ENCODE results near the gene HMX2.

HMX2 gene

GRCh38 chr10:123139521-123140163 is 8.3 kb upstream of the HMX2 start:
- DNase-seq: no peak

GRCh38 chr10:123140164-123140982 is 7.6 kb upstream of the HMX2 start:
- DNase-seq: no peak

DNA sequence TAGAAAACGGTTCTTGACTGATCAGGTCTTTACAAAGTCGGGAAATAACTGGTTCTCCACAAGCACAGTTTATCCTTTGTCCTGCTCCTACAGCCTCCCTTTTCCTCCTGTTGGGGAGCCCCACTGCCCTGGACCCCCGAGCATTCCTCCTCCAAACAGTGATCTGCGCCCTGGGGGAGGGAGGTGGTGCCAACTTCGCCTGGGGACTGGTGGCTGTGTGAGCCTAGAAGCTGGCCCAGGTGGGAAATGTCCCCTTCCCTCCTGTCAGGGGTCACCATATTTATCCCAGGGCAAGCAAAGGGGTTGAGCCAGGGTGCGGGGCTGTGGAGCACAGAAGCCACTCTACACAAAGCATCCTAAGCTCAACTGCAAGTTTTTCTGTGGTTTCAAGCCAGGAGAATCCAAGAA is 6.9 kb upstream of the HMX2 start:
- no peak for DNase-seq

GRCh38 chr10:123141791-123142700 is 5.9 kb upstream of the HMX2 start:
- DNase-seq: no peak

GRCh38 chr10:123142701-123143161 is 5.2 kb upstream of the HMX2 start:
- DNase-seq: no peak

DNA sequence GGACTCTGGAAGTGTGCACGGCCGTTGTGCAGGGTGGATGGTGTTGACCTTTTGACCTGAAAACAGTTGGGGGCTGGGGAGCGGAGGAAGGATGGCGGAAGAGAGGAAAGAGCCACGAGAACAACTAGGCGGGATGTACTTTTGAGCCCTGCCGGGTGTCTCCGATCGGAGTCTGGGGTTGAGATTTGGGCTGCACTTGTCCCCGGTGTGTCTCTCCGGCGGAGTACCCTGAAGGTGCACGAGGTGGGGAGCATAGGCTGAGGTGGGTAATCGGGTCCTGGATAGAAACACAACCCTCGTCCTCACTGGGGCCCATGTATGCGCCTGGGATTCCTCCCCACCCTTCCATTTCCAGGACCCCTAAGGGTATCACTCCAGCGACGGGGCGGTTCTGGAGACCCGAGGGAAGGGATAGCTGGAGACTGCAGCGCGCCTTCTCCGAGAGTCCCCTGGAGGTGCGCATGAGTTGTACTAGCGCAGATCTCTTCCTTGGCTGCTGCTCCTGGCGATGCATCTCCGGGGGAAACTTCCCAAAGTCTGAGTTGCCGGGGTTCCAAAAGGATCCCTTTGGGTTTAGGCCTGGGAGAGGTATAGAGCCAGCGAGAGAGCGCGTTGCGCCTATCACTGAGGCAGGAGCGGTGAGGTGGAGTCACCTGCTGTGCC is 4.6 kb upstream of the HMX2 start:
- no peak for DNase-seq

- DNase-seq: no peak
Measured at GRCh38 chr10:123143825-123144168, 4.1 kb upstream of the HMX2 start.

DNA sequence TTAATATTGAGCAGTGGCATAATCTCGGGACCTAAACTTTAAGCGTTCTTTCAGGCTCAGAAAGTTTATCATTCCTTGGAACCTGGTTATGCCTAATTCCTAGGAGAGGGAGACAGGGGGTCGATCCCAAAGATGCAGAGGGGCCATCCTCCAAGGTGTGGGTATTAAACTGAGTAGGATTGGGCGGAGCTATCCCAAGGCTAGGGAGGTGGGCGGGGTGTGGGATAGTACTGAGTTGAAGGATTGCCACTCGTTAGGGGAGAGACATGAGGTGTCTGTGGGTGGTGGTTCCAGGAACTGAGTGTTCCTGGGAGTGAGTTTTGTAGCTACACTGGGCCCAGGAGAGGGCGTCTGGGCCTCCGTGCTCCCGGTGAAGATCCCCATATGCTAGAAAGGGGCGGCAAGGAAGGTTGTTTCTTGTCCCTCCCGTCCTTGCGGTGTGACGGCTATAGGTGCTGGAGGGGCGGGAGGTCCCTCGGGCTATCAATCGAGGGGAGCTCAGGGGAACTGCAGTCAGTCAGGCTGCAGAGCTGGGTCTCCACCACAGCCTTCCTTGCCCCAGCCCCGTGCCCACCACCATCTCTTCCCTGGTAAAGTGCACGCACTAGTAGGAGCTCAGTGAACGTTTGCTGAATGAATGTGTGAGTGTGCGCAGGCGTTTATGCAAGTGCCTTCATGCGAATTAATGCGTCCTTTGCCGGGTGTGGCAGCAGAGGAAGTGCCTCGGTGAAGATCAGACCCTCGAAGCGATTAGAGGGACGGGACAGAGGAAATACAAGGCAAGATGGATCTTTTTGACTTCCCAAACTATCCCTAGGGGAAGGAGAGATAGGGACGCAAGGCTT is 3.0 kb upstream of the HMX2 start:
- DNase-seq: no peak

DNA sequence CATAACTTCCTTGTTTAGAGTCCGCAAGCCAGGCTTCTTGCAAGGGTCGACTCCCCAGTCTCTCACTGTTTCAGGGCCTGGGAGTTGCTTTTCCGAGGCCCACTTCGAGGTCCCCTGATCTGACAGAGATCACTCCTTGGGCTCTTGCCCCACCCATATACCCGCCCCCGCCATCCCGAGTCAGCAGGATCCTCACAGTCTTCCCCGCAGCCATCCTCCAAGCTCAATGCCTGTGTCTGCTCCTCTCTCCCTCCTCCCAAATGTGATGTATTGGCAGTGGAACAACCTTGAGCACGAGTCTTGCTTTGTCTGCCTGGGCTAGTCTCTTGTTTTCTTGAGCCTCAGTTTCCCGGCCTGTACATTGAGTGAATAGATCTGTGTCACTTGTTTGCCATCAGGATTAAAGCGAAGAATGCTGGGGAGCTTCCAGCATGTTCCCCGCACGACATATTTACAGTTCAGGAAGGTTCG is 2.4 kb upstream of the HMX2 start:
- DNase-seq: no peak

DNA sequence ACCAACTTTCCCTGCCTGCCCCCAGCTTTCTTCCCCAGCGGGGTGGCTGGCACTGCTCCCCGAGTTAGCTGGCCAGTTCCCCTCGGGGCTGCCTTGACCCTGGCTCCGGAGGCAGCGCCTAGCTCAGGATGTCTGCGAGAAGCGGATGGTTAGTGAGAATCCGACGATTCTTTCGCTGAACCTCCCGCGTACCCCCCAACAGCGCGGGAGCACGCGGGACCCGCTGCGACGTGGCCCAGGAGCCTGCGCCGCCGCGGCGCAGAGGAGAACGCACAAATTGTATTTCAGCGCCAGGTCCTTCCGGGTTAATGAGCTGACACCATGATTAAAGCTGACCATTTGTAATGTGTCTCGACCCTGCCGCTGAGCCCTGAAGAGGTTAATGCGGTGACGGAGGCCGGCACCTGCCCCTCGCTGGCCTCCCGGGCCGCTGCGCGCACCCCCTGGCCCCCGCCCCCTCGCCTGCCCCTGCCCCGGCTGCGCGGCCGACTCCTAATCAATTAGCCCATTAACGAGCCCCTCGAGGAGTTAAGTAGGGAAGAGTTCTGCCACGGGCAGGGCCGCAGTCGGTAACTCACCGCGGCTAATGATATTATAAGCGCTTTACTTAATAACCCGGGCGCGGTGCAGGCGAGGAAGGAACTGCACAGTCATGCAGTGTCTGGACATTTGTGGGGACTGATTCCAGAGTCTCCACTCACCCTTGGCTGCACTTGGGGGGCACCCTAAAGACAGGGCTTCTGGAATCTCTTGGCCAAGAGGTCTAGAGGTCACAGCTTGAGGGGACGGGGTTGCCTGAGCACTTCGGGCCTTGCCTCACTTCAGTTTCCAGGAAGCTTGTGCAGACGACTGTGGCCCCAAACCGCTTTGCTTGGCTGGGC is 1.7 kb upstream of the HMX2 start:
- DNase-seq: no peak

DNA sequence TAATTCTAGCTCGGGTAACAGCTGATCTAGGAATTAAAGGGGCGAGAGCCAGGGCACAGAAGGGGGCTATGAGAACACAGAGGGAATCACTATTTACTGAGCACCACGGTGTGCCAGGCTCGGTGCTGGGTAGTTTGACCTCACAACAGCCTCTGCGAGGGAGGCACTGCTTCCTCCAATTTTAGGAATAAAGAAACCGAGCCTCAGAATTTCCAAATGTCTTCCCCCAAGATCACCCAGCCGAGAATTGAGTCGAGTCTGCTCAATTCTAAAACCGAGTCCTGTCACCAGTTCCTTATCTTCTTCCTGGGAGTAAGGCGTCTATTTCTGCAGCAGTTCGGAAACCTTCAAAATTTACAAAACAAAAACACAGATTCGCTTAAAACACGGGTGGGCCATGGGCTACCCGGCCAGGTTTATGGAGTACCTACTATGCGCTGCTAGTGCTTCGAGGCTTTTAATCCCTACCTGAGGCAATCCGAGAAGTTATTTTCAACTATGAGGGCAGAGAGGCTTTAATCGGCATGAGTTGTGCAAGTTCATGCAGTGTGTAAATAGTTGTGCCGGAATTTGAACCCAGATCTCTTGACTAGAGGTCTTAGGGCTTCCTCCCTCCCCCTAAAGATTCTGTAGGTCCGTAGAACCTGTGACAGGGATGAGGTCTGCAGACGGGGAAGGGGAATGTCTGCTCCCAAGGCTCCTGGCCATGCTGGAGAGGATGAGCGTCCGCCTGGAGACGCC is 872 bp upstream of the HMX2 start:
- DNase-seq: no peak

- DNase-seq: no peak
Measured at GRCh38 chr10:123148414-123149161, 652 bp downstream of the HMX2 start.

- no peak for DNase-seq
Measured at GRCh38 chr10:123149162-123149567, 1.2 kb downstream of the HMX2 start.

GRCh38 chr10:123149568-123150270 is 1.8 kb downstream of the HMX2 start:
- no peak for DNase-seq

GRCh38 chr10:123150271-123150985 is 2.5 kb downstream of the HMX2 start:
- no peak for DNase-seq

- no peak for DNase-seq
Measured at GRCh38 chr10:123150986-123151736, 3.2 kb downstream of the HMX2 start.

DNA sequence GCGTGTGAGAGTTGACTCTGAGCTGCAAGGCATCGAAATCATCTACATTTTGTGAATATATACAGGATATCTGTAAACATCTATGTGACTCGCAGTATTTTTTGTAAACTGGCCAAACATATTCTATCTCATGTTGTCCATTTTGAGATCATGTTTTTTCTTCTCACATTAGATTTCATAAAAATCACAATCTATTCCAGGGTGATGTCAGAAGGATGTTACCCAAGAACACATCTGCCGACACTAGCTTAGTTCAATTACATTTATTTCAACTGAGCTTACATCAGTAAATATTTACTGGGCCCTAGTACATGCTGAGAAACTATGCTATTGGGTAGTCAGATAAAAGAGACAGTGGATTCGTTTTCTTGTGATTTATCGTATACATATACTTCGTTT is 3.8 kb downstream of the HMX2 start:
- DNase-seq: no peak

Measured in NCI-H2107 (cell line).